Fibroblast of the aortic adventitia (primary cell): ENCODE results near the gene TSNAX. TPM values are rescaled to one million over a fixed set of nuclear protein-coding genes. Genes with fewer than 3 reads are reported as not detected.
A peak's percentile ranks its signal among the peaks of the same experiment; 100 is the strongest.

Source experiments
- DNase-seq: peaks from one replicate; pipeline ENCODE4 v3.0.0-alpha.2; 2010; ENCODE audit warnings: low read depth
- H3K4me3 ChIP-seq: 2 replicates; pipeline ENCODE4 v1.5.1; 2011; ENCODE audit warnings: low read depth, mild to moderate bottlenecking, control low read depth, low read length, moderate library complexity
- CTCF ChIP-seq: IDR thresholded peaks from 2 replicates; pipeline ENCODE4 v1.5.1; 2011; ENCODE audit warnings: mild to moderate bottlenecking, low read length, control low read depth, inconsistent platforms; ENCODE audit not compliant: insufficient read depth
- total RNA-seq: library from RNA; depleted of rRNA; stranded (reverse); fragments of >200 nt; gene quantifications from 2 replicates; pipeline ENCODE4 v1.2.3, GENCODE V29; 2012; ENCODE audit warnings: low replicate concordance

TSNAX gene
- total RNA-seq, 1 donor, result 43.7 TPM

- DNase-seq, result no peak
- TF ChIP-seq CTCF, result no peak
- H3K4me3 ChIP-seq, result no peak overlapping the region
Measured at GRCh38 chr1:231533240-231533639, 4.8 kb downstream of the TSNAX start.

DNA sequence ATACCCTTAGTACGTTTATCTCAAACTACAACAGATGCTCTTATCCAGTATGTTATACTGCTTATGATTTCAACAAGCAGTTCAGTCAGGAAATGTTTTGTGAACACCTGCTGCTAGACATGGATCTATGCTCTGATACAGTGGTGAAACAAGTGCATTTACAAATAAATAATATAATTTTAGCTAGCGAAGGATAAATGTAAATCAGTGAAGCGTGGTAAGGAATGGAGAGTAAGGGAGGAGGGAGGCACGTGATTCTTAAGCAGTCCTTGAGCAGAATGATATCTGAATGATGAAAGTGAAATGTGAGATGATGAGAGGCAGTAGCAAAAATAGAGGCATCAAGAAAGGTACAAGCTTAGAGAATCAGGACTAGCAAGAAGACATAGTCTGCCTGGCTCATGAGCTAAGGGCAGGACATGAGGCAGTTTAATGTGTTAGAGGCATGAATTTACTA, 6.3 kb downstream of the TSNAX start:
- DNase-seq, result no peak
- TF ChIP-seq CTCF, result no peak
- no peak overlapping the region for H3K4me3 ChIP-seq

DNA sequence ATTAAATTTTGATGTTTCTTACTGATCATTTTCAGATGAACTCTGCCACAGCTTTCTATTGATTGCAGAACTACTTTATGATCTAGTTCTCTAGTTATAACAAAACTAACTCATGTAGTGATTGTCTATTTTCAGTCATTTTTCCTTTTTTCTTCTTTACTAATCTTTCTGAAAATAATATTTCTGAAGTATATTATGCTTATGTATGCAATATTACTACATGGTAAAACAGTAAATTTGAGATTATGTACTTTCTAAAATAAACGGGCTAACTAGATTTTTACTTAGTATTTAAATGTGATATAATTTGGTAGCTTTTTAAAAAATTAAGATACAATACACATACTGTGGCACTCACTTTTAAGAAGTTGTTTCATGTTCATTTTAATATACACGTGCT, 7.6 kb downstream of the TSNAX start:
- no peak for TF ChIP-seq CTCF
- H3K4me3 ChIP-seq, result no peak overlapping the region
- DNase-seq, result no peak

DNA sequence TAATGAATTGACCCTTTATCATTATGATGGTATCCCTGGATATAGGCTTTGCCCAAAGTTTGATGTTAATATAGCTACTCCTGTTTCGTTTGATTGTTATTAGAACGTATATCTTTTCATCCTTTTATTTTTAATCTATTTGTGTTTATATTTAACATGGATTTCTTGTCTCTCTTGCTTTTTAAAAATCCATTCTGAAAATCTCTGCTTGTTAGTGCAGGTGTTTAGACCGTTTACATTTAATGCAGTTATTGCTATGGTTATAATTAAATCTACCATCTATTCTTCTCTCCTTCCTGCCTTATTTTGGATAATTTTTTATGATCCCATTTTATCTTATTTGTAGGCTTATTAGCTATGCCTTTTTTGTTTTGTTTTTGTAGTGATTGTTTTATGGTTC, 12.4 kb downstream of the TSNAX start:
- TF ChIP-seq CTCF, result no peak
- no peak for DNase-seq
- no peak overlapping the region for H3K4me3 ChIP-seq

DNA sequence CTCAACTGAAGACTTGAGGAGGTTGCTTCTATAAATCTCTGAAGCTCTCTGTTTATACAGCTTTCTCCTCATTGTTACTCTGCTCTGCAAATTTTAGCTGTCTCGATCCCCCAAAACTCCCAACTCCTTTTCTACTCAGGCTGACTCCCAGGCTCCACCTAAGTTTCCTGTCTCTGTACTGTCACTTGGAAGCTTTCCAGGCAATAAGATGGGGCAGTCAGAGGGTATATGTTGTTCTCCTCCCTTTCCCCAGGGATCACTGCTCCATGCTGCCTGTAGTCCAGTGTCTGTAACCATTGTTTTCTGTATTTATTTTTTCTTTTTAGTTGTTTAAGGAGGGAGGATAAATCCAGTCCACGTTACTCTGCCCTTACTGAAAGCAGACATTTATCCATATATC, 13.4 kb downstream of the TSNAX start:
- no peak overlapping the region for H3K4me3 ChIP-seq
- TF ChIP-seq CTCF, result no peak
- no peak for DNase-seq

- no peak overlapping the region for H3K4me3 ChIP-seq
- TF ChIP-seq CTCF, result no peak
- DNase-seq, result peak; percentile 27
Measured at GRCh38 chr1:231544943-231545592, 16.6 kb downstream of the TSNAX start.

DNA sequence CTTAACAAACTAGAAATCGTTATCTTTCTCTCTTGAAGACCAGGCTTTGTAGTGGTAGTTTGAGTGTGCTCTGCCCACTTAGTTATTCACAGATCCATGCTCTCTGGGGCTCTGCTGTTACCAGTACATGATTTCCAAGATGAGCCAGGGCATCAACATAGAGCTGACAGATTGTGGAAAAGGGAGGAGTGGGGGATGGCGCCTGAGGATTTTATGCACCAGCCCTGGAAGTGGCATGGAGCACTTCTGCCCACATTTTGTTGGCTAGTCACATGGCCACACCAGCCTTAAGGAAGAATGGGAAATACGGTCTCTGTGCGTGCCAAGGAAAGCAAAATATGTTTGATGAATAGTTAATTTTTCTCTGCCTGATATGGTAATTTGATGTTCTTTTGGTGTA, 18.2 kb downstream of the TSNAX start:
- no peak overlapping the region for H3K4me3 ChIP-seq
- DNase-seq, result no peak
- TF ChIP-seq CTCF, result no peak
